ENCODE data around the gene FAM83F.
A peak's percentile ranks its signal among the peaks of the same experiment; 100 is the strongest.
"Not testable (repeated sequence)": the region's sequence is repeated elsewhere in the genome, so short reads cannot be mapped to it uniquely, and the experiment has no call there.

Gene FAM83F

DNA sequence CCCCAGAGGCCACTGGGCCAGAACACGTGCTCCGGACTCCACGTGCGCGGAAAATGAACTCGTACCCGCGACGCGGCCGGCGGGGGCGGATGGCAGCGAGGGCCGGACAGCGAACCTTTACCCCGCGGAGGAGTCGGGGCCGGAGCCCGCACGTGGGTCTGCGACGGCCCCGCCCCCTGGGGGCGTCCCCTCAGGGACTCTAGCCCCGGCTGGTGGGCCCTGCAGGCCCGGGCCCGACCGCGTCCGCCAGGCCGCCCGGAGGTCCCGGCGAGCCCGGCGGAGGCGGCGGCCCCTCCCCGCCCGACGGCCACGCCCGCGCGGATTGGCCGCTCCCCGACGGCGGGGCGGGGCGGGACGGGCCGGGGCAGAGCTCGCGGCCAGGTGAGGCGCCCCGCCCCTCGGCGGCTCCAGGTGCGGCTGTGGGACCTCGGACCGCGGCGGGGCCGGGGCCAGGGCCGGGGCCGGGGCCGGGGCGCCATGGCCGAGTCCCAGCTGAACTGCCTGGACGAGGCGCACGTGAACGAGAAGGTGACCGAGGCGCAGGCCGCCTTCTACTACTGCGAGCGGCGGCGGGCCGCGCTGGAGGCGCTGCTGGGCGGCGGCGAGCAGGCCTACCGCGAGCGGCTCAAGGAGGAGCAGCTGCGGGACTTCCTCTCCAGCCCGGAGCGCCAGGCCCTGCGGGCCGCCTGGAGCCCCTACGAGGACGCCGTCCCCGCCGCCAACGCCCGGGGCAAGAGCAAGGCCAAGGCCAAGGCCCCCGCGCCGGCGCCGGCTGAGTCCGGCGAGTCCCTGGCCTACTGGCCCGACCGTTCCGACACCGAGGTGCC lies at the start of gene FAM83F:
FAM83F (plus strand) TSS at position 389 of the 827 bp plus-strand sequence; CDS start at position 478, 89 bp downstream.
- peak; percentile 88 for DNase-seq

DNA sequence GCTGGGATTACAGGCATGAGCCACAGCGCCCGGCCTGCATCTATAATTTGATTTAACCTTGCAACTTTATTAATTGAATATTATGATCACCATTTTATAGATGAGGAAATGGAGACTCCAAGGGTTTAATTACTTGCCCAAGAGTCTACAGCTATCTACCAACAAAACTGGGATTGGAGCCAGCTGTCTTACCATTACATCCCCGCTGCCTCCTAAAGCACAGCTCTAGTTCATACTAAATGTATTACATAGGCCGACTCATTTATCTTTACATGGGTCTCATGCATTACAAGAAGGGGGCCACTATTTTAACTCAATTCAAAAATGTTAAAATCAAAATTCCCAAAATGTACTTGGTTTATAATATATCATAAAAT lies 48.6 kb upstream of the FAM83F start:
- DNase-seq: peak; percentile 40

- peak; percentile 92 for DNase-seq
Measured at GRCh38 chr22:39946503-39947219, 48.1 kb upstream of the FAM83F start.

DNA sequence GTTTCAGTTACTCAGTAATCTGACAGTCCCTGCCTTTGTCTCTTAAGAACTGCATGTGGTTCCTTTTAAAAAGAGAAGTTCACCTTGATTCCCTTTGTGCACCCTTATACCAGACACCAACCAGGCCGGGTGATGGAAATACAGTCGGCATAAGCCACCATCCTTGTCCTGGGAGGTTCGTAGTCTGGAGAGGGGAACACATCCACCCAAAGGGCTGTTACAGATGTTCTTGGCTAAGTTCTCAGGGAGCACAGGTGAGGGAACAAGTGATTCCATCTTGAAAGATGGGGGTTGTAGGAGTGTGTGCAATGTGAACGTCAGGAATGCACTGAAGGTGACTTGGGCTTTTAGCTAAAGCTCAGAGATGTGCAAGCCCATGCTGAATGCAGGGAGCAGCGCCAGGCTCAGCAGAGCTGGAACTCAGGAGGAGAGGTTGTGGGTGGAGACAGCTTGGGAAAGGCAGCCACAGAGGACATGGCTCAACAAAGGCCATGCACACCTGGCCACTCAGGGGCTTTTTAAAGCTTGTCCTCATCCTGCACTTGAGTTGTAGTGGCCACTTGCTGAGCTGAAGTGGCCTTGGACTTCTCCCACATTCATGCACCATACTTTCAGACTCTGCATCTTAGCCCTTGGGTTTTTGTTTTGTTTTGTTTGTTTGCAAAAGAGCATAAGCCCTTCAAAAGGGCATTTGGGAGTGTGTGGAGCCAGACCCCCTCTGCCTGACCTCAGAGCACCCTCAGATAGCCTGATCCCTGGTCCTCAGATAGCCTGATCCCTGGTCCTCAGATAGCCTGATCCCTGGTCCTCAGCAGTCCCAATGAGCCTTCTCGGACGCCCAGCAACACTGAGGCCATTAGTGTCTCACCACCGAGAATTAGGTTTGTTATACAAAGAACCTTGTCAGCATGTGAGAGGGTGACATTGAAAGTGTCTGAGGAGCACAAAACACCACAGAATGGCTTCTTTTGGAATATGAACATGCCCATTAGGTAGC lies 47.2 kb upstream of the FAM83F start:
- peak; percentile 41 for DNase-seq

GRCh38 chr22:39949964-39950737 lies 44.6 kb upstream of the FAM83F start:
- no peak for DNase-seq

DNA sequence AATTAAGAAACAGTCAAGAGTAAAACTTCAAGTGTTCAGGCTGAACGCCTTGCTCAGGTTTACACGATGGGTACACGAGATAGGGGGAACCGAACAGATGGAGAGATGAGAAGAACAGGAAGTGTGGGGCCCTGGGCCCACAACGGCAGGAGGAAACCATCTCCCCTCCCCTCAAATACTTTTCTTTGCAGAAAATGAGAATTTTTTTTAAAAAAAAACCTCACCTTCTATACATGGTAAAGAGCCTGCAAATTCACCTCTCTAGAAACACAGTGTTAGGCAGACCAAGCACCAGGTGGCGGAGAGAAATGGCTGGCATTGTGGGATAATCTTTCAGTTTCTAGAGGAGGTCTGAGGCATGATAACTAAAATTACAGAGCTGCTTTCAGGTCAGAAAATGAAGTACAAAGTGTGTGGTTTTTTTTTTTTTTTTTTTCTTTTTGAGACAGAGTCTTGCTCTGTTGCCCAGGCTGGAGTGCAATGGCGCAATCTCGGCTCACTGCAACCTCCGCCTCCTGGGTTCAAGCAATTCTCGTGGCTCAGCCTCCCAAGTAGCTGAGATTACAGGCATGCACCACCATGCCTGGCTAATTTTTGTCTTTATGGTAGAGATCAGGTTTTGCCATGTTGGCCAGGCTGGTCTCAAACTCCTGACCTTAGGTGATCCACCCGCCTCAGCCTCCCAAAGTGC lies 43.0 kb upstream of the FAM83F start:
- not testable (repeated sequence) for DNase-seq

DNA sequence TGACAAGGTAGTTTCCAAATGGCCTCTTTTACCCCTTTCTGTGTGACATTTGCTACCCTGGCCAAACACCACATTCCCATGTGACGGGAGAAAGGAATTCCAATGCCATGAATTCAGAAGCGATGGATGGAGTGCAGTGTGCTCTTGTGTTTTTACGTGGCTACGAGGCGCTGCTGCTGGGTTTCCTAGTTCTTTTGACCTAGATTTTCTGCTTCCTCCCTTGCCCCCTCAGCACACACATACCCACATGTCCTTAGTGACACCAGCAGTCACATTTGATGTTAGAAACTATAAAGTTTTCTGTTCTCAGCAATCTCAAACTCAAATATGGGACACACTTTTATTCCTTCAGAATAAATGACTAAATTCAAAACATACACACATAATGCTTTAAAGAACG lies 42.4 kb upstream of the FAM83F start:
- DNase-seq: no peak

GRCh38 chr22:39953101-39953500 lies 41.7 kb upstream of the FAM83F start:
- DNase-seq: no peak

DNA sequence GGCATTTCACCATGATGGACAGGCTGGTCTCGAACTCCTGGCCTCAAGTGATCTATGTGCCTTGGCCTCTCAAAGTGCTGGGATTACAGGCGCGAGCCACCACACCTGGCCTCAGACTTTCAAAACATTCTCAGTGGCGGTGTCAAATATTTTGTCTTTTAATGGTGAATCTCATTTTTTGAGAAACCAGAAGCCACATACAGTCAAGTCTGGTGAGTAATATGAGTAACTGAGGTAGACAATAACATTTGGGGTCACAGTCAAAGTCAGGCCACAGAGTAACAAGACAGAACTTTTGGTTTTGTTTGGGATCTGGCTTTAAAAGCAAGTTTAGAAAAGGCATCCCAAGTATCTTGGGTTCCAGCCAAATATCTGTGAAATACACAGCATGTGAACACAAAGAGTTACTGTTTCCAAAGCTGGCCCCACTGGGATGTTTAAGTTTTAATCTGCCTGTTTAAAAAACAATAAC lies 40.1 kb upstream of the FAM83F start:
- no peak for DNase-seq

DNA sequence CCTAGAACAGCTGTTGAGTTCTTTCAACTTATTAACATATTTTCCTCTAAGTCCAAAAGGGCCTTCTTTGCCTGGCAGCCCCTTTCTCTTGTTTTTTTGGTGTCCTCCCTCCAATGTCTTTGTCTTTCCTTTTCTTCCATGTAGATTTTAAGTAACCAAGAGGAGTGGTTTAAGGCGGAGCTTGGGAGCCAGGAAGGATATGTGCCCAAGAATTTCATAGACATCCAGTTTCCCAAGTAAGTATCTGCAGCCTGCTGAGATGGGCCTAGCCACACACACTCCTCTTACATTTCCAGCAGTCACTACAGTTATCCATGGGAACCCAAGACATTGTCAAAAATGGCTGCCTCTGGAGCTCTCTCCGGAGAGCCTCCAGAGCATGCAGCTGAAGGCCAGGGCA lies 39.1 kb upstream of the FAM83F start:
- DNase-seq: no peak

DNA sequence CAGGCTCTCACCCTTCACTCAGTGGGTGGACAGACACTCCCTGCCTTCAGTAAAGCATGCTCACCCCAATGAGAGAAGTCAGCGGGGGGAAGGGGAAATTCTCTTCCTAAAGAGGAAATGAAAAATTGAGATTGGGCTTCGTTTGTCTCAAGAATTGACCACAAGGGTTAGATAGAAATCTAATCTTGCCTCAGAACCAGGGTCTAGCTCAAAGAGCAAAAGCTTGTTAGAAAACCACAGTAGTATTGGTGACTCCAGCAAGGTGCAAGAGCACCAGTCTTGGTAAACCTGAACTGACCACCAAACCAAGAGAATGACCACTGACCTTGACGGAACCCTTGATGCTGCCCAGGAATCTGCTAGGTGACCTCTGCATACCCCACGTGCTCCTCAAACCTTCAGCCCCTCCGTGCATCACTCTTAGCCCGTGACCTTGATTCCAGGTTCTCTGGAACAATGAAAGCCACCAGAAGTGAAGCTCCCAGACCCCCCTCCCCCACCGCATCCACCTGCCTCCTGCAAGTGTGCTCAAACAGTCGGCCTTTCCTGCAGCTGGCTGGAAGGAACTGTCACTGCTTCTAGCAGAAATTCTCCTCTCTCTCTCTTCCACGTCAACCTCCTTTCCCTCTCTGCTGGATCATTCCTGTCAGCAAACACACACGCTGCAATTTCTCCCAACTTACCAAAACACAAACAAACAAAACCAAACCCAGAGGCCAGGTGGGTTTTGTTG lies 37.7 kb upstream of the FAM83F start:
- DNase-seq: peak; percentile 40

GRCh38 chr22:39958009-39958711 lies 36.6 kb upstream of the FAM83F start:
- DNase-seq: no peak

DNA sequence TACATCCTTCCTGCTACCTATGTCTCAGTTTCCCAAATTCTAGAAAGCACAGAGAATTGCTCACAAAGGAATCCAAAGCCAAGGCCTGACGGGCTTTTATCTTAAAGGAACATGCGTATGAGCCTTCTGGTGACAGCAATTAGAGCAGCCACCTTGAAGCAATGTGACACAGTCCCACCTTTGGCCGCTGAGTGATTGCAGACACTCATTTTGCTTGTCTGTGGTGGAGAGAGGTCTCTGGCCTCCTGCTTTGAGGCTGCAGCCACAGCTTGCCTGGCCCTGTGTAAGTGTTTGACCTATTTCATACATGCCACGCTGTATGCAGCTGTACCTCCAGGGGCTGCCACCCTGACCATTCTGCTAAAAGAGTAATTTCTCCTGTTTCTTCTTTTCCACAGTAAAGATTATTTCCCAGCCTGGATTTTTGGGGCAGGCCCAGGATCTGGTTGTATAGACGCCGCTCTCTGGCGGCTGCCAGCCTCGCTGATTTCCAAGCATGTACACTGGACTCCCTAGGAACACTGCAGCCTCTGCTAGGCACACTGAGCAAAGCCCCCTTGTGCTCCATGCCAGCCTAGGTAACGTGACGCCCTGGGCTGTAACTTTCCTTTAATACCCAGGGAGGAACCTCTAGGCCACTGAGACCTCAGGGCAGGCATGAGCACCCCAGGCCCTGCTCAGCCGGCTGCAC lies 35.7 kb upstream of the FAM83F start:
- no peak for DNase-seq

DNA sequence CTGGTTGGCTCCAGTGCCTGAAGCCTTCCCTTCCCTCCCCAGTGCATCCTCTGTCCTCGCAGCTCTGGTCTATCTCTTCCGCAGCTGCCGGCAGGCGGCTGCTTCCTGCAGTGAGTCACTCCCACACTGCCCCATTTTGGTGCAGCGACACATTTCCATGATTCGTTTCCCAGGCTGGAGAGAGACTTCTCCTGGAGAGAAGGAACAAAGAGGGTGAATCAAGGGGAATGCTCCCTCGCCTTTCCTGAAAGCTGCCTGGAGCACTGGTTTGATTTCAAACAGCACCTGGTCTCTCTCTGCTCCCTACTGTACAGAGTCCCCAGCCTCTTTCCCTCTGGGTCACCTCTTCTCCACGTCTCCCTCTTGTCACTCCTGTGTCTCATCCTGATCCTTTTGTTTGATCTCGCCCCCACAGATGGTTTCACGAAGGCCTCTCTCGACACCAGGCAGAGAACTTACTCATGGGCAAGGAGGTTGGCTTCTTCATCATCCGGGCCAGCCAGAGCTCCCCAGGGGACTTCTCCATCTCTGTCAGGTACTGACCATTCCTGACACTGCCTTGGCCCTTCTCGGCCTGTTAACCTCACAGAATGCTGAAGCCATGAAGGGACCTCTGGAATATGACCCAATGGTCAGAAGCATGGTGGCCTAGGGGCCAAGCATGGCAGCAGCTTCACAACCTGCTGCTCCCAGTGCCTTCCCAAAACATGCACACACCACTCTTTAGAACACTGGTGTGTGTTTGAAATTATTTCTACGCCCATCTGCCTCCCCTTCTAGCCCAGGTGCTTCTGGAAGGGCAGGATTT lies 34.9 kb upstream of the FAM83F start, which contains the start of gene TMA7B:
TMA7B (plus strand) TSS at position 758 of the 808 bp plus-strand sequence. CDS start 3,978 bp downstream, outside the sequence.
- peak; percentile 59 for DNase-seq

GRCh38 chr22:39960791-39961746 lies 33.7 kb upstream of the FAM83F start:
- DNase-seq: no peak

GRCh38 chr22:39962071-39962470 lies 32.7 kb upstream of the FAM83F start:
- DNase-seq: no peak

GRCh38 chr22:39965748-39966147 lies 29.0 kb upstream of the FAM83F start:
- no peak for DNase-seq

Data from NCI-H69 (cell line).